Neuron (in vitro differentiated cells): Measurements from ENCODE around the gene RGS6.

Experiments
- H2AFZ ChIP-seq: one replicate; pipeline ENCODE4 v1.6.1; 2013; ENCODE audit warnings: low read depth, mild to moderate bottlenecking, inconsistent platforms, low read length, moderate library complexity
- H3K27me3 ChIP-seq: one replicate; pipeline ENCODE4 v1.6.1; 2013; ENCODE audit warnings: low read length; ENCODE audit not compliant: insufficient read depth
- H3K36me3 ChIP-seq: one replicate; pipeline ENCODE4 v1.6.1; 2013; ENCODE audit warnings: low read length; ENCODE audit not compliant: insufficient read depth
- H3K4me1 ChIP-seq: one replicate; pipeline ENCODE4 v1.6.1; 2013; ENCODE audit warnings: low read length; ENCODE audit not compliant: insufficient read depth
- H3K4me3 ChIP-seq: 2 replicates; pipeline ENCODE4 v1.5.1; 2013; ENCODE audit warnings: mild to moderate bottlenecking, low read length, moderate library complexity
- H3K9me3 ChIP-seq: one replicate; pipeline ENCODE4 v1.6.1; 2013; ENCODE audit warnings: low read length

RGS6 gene

DNA sequence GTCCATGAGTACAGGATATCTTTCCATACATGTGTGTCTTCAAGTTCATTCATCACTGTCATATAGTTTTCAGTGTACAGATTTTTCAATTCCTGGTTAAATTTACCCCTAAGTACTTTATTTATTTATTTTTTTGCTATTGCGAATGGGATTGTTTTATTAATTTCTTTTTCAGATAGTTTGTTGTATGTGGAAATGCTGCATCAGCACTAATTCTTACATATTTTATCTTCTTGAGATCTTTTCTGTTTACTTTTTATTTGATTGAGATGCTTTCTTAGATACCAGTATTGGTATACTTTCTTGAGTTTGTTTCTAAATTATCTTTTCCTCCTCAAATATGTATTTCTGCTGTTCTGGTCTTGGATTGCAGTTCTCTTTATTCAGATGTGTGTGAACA is 148.9 kb downstream of the RGS6 start:
- Histone ChIP-seq H3K9me3 (no peaks in the 10 kb centered on the region), H3K4me1 (peaks cover 2% of the 10 kb centered on the region), H3K36me3 (no peaks in the 10 kb centered on the region), H2AFZ (no peak overlapping the region), H3K4me3 (no peak overlapping the region), H3K27me3 (no peaks in the 10 kb centered on the region)

DNA sequence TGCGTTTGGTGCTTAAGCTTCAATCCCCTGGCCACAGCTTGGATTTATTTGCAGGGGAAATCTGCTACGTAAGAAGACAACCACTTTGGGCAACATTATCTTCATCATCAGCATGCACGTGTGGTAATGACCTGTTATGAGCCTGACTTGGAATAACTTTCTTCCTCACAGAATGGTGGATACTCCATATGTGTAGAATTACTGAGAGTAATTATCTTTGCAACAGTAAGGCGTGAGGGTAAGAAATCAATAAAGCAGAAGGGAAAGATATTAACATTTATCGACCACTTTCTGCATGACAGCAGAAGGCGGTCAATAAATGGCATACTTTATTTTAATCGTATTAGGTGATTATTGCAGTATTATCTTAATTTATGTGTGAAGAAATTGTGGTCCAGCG is 152.7 kb downstream of the RGS6 start:
- no peaks in the 10 kb centered on the region for H3K36me3 ChIP-seq
- no peaks in the 10 kb centered on the region for H3K4me1 ChIP-seq
- H3K9me3 ChIP-seq = no peaks in the 10 kb centered on the region
- H3K4me3 ChIP-seq = no peak overlapping the region
- H3K27me3 ChIP-seq = peaks cover 2% of the 10 kb centered on the region
- no peak overlapping the region for H2AFZ ChIP-seq

DNA sequence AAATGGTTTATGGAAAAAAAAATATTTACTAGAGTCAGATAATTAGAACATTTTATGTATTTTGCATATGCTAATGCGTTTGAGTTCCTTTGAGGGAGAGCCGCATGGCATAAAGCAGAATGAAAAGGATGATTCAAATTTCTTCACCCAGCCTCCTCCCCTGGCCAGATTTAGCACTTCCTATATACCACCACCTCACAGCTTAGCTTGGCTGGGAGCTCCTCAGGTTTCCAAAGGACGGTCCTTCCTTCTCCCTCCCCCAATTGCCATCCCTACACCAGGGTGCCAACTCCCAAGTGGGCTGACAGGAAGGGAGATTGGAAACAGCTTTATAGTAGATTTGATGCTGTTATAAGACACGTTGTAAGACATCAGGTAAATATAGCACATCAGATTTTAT is 157.4 kb downstream of the RGS6 start:
- Histone ChIP-seq H3K27me3 (peaks cover 2% of the 10 kb centered on the region), H3K4me3 (no peak overlapping the region), H3K36me3 (no peaks in the 10 kb centered on the region), H2AFZ (no peak overlapping the region), H3K9me3 (no peaks in the 10 kb centered on the region), H3K4me1 (no peaks in the 10 kb centered on the region)

DNA sequence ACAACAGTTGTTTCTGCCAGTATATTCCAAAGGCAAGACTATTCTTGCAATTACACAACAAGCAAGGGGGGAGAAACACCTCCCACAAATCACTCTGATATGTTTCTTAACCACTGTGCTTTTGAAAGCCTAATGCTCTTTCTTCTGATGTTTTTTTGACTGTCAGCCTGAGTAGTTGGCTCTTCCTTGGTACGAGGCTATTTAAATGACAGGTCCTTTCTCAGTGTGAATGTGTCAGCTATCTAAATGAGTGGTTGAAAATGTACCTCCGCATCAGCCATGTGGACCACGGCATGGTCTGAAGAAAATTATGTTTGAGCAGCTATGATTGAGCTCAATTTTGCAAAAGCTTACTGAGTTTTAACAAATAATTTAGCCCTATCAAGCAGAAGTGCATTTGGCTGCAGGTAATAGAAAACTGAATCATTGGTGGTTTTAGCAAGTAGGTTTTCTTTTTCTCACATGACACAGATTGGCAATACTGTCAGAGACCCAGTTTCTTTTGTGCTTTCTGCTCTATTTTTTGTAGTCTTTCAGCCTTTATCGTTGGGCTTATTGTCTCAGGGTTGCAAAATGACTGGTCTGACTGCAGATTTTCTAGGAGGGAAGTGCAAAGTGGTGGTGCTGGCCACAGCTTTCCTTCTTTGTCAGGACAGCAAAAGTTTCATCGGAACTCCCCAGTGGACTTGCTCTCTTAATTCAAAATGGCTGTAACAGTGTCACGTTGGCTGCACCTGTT is 162.8 kb downstream of the RGS6 start:
- Histone ChIP-seq H3K36me3 (no peaks in the 10 kb centered on the region), H2AFZ (peak overlapping the region; percentile 59), H3K9me3 (no peaks in the 10 kb centered on the region), H3K4me1 (peaks cover 7% of the 10 kb centered on the region), H3K4me3 (no peak overlapping the region), H3K27me3 (no peaks in the 10 kb centered on the region)

DNA sequence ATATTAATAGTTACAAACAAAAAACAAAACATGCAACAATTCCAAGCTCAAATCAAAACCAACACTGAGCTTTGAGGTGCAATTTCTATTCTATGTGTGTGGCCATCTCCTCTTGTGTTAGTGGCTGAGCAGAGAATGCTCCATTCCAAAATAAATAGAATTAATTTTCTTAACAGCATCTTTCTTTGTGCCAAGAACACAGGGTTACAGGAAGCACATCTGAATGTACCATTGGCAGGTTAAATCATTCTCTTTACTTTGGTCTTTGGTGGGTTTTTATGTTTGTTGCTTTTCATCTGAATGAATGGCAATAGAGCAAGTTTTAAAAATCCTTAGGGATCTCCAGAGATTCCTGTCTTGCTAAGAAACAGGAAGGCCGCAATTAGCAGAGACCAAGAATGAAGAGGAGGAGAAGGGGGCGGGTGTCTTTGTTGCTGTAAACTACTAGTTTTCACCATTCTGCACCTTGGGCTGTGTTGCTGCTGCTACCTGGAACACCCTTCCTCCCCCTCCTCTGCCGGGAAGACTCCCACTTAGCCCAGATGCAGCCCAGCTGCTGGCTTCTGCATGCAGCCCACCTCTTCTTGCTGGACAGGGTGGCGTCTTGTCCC is 165.0 kb downstream of the RGS6 start:
- H3K4me1 ChIP-seq = peaks cover 7% of the 10 kb centered on the region
- no peaks in the 10 kb centered on the region for H3K9me3 ChIP-seq
- H3K36me3 ChIP-seq = no peaks in the 10 kb centered on the region
- H3K27me3 ChIP-seq = no peaks in the 10 kb centered on the region
- no peak overlapping the region for H2AFZ ChIP-seq
- no peak overlapping the region for H3K4me3 ChIP-seq

DNA sequence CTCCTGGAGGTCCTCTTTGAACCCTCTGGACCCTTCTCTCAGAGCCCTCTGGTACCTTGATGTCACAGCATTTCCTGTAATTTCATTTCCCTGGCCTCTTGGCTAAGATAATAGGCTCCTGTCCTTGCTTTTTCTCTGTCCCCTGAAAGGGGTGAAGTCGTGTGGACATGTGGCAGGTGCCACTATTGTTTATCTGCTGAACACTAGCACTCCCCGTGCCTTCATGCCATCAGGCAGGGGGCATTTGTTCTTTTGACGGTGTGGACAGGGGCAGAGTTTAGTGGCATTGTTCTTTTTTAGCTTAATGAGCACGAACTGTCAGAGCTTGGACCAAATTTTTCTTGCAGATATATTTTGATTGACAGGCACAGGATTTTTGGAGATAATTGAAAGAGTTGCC is 166.0 kb downstream of the RGS6 start:
- H3K27me3 ChIP-seq = no peaks in the 10 kb centered on the region
- H3K4me1 ChIP-seq = peaks cover 7% of the 10 kb centered on the region
- H3K36me3 ChIP-seq = no peaks in the 10 kb centered on the region
- no peak overlapping the region for H3K4me3 ChIP-seq
- no peaks in the 10 kb centered on the region for H3K9me3 ChIP-seq
- no peak overlapping the region for H2AFZ ChIP-seq

DNA sequence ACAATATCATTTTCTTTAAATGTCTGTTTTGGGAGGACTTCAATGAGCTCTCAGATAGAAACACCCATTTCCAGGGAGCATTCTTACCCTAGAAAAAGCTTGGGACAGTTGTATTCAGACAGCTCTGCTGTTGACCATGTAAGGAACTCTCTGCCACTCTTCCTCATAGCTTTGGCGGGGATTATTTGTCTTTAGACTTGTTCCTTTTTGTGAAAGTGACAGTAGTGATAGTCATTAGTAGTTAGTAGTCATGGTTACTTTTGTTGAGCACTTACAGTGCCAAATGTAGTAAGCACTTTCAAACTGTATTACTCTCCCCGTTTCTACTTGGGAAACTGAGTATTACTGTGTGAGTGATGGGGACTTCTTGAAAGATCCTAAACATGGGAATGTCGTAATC is 167.3 kb downstream of the RGS6 start:
- no peaks in the 10 kb centered on the region for H3K27me3 ChIP-seq
- H3K4me1 ChIP-seq = peaks cover 7% of the 10 kb centered on the region
- H3K36me3 ChIP-seq = no peaks in the 10 kb centered on the region
- H2AFZ ChIP-seq = no peak overlapping the region
- H3K4me3 ChIP-seq = no peak overlapping the region
- no peaks in the 10 kb centered on the region for H3K9me3 ChIP-seq

DNA sequence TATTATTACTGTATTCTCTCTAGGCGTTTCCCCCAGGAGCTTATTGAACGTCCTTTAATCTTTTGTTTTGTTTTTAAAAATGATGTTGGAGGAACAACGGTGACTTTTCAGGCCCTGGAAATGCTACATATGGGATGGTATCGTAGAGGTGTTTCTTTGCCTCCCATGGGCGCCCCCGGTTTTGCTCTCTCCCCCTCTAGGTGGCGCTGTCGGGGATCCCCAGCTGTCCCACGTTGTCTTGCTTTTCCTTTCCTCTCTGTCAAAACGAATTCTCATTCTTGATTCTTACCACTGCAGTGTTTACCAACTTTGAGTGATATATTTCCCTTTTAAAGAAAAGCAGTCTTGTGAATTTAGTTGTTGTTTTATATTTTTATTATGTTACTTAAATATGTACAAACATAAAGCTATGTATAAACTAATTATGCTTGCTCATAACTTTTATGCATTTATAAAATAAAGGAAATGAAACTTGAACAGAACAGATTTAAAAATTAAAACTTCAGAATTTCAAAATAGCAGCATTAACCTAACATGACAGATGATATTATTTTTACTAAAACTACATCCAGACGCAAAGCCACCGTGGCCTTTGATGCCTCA is 171.9 kb downstream of the RGS6 start:
- H3K9me3 ChIP-seq = no peaks in the 10 kb centered on the region

DNA sequence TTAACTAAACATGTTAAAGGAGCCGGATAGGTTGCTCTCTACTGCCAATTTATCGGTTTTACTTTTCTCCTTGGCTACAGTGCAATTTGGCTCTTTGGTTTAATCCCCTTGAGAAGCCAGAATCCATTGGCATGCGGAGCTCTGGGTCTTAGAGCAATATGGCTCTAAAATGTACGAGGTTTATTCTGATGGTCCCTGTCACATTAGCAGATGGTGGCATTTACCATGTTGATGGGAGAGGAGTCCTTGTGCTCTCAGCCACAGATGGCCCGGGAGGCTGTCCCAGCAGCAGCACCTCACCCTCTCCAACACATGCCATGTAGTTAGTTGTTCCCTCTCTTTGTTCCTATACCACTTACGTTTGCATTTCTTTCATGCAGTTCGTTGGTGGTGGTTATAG is 179.7 kb downstream of the RGS6 start:
- no peak overlapping the region for H2AFZ ChIP-seq
- H3K9me3 ChIP-seq = no peaks in the 10 kb centered on the region
- H3K4me1 ChIP-seq = no peaks in the 10 kb centered on the region
- H3K27me3 ChIP-seq = no peaks in the 10 kb centered on the region
- H3K4me3 ChIP-seq = no peak overlapping the region
- H3K36me3 ChIP-seq = no peaks in the 10 kb centered on the region

More for the DNA sequence above, 171.9 kb downstream of the RGS6 start:
- H2AFZ ChIP-seq = no peak overlapping the region
- no peaks in the 10 kb centered on the region for H3K4me1 ChIP-seq
- H3K27me3 ChIP-seq = no peaks in the 10 kb centered on the region
- H3K4me3 ChIP-seq = no peak overlapping the region
- no peaks in the 10 kb centered on the region for H3K36me3 ChIP-seq

DNA sequence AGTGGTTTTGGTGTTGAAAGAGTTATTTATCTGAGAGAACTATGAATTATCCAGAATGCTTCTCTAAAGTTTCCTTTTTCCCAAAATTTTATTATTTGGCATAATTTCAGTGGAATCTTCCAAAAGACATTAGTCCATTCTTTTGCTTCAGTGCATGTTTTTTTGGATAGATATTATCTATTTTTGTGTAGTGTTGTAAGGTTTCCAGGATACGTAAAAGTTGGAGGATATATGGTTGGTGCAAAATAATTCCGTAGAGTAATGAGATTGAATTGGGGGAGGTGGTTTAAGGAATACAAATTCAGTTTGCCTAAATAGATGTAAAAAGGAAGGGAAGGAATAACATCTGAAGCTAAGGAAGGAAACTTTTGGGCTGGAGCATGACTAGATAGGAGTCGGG is 186.6 kb downstream of the RGS6 start:
- no peaks in the 10 kb centered on the region for H3K4me1 ChIP-seq
- no peak overlapping the region for H3K4me3 ChIP-seq
- H3K9me3 ChIP-seq = no peaks in the 10 kb centered on the region
- no peaks in the 10 kb centered on the region for H3K36me3 ChIP-seq
- H2AFZ ChIP-seq = no peak overlapping the region
- peaks cover 3% of the 10 kb centered on the region for H3K27me3 ChIP-seq

DNA sequence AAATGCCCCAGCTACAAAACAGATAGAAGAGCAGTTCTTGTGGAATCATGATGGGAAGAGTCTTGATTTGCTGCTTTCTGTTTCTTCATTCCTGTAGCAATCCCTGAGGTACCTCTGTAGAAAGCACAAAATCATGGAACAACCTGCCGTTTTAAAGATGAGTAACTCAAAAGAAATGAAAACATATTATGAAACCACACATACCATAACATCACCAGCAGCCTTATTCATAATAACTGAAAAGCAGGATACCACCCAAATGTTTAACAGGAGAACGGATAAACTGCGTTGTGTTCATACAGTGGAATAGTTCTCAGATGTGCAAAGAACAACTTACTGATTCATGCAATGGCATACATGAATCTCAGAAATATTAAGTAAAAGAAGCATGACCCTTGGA is 188.1 kb downstream of the RGS6 start:
- Histone ChIP-seq H3K4me1 (no peaks in the 10 kb centered on the region), H2AFZ (no peak overlapping the region), H3K27me3 (peaks cover 3% of the 10 kb centered on the region), H3K36me3 (no peaks in the 10 kb centered on the region), H3K9me3 (peaks cover 2% of the 10 kb centered on the region), H3K4me3 (no peak overlapping the region)

DNA sequence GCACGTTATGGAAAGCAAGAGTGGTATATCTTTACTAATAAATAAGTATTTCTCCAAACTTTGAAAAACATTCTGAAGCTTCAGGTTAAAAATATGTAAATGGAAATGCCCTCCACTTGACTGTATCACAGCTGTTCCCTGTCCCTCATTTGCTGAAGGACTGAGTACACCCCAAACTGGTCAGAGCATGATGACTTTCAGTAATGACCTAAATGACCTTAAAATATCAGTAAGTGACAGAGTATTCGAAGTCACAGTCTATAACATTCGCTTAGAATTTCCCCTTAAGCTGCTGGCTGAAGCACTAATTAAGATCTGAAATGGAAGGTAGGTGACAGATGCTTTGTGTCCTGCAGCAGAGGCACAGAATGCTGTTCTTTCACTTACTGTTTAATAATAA is 191.5 kb downstream of the RGS6 start:
- no peak overlapping the region for H2AFZ ChIP-seq
- H3K9me3 ChIP-seq = peaks cover 2% of the 10 kb centered on the region
- H3K27me3 ChIP-seq = peaks cover 3% of the 10 kb centered on the region
- H3K36me3 ChIP-seq = no peaks in the 10 kb centered on the region
- no peak overlapping the region for H3K4me3 ChIP-seq
- H3K4me1 ChIP-seq = no peaks in the 10 kb centered on the region

DNA sequence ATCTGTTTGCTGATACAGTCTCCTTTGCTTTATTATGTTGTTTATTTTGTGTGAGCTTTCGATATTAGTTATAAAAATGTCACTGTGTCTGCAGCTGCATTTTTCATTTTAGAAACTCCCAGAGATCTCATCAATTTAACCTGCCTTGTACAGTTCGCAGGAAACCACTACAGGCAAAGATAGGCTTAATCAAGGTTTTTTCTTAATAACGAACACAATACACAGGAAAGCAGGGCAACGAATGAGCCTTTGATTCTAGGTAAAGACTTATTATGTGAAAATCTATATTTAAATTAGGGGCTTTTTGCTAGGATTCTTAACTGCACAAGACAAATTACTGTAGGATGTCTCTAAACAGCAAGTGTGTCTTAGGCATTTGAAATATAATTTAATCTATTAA is 191.9 kb downstream of the RGS6 start:
- peaks cover 2% of the 10 kb centered on the region for H3K9me3 ChIP-seq
- no peak overlapping the region for H2AFZ ChIP-seq
- H3K4me1 ChIP-seq = no peaks in the 10 kb centered on the region
- H3K4me3 ChIP-seq = no peak overlapping the region
- peaks cover 3% of the 10 kb centered on the region for H3K27me3 ChIP-seq
- no peaks in the 10 kb centered on the region for H3K36me3 ChIP-seq
